T47D (cell line): ENCODE results near the gene OTOP2.

Experiments used
- DNase-seq, 2 experiments: peaks; one replicate each; pipeline versions ENCODE4 v3.0.0 to v3.0.0-alpha.2; 2011 to 2012; ENCODE audit warnings: low read depth in 1 of 2, low spot score in 1 of 2
- JUND ChIP-seq: IDR thresholded peaks from 2 replicates; pipeline ENCODE4 v1.6.1; 2012; ENCODE audit warnings: low read depth
- in situ Hi-C: cut with HindIII; loops from 2 replicates; pipeline ENCODE4 v1.10.0; 2016; ENCODE audit warnings: low sequenced_read_pairs, low pct_unique_long_range_greater_than_20kb

The OTOP2 gene

GRCh38 chr17:74954115-74954514 is 30.0 kb downstream of the OTOP2 start:
- in situ Hi-C loops = no loop called here
- TF ChIP-seq JUND = no peak
- DNase-seq = no peak

GRCh38 chr17:74954665-74955421 is 30.8 kb downstream of the OTOP2 start:
- TF ChIP-seq JUND = no peak
- no peak for DNase-seq
- in situ Hi-C loops = no loop called here

GRCh38 chr17:74956093-74956492 is 32.0 kb downstream of the OTOP2 start:
- DNase-seq = no peak
- in situ Hi-C loops = no loop called here
- no peak for TF ChIP-seq JUND

- TF ChIP-seq JUND = no peak
- in situ Hi-C loops = no loop called here
- DNase-seq = peak; percentile 66 to 88
These were observed 34.1 kb downstream of the OTOP2 start for GRCh38 chr17:74957935-74958740.

- peak in 1 of 2 experiments; percentile 52 for DNase-seq
- in situ Hi-C loops = no loop called here
- no peak for TF ChIP-seq JUND
These were observed 35.9 kb downstream of the OTOP2 start for GRCh38 chr17:74959826-74960515.

- DNase-seq = peak in 1 of 2 experiments; percentile 47
- in situ Hi-C loops = no loop called here
- no peak for TF ChIP-seq JUND
These were observed 36.7 kb downstream of the OTOP2 start for GRCh38 chr17:74960570-74961342.

- in situ Hi-C loops = no loop called here
- TF ChIP-seq JUND = no peak
- DNase-seq = peak; percentile 94 to 96
These were observed 37.7 kb downstream of the OTOP2 start for GRCh38 chr17:74961657-74962350.

GRCh38 chr17:74962622-74963394 is 38.7 kb downstream of the OTOP2 start:
- no peak for DNase-seq
- in situ Hi-C loops = no loop called here
- no peak for TF ChIP-seq JUND

- in situ Hi-C loops = no loop called here
- DNase-seq = no peak
- TF ChIP-seq JUND = no peak
These were observed 39.6 kb downstream of the OTOP2 start for GRCh38 chr17:74963656-74964055.

GRCh38 chr17:74964246-74964761 is 40.2 kb downstream of the OTOP2 start:
- TF ChIP-seq JUND = no peak
- no peak for DNase-seq
- in situ Hi-C loops = no loop called here
